ENCODE data around the gene SUGCT.

DNA sequence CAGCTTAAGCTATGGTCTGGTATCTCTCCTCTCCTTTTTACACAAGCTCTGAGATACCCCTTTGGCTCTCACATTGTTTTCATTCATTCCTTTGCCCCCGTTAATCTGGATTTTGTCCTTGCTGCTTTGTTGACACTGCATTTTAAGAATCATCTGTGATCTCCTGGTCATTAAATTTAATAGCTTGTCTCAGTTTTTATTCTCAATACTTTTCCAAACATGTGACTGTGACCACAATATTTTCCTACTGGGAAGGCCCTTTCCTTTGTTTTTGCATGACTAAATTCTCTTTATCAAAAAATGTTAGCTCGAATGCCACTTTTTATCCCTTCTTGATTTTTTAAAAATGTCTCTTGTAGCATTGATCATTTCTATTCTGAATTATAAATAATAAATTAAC is 171.2 kb downstream of the SUGCT start:
- no peak for TF ChIP-seq POLR2A (IDR thresholded peaks at IDR 0.05; ENCODE audit: low read depth)
- TF ChIP-seq CTCF (IDR thresholded peaks at IDR 0.05): no peak

Data from esophagus muscularis mucosa (tissue), 3 donors.